Measurements from ENCODE around the gene ASMT.
"Not testable (repeated sequence)": the region's sequence is repeated elsewhere in the genome, so short reads cannot be mapped to it uniquely, and the experiment has no call there.

ASMT gene

DNA sequence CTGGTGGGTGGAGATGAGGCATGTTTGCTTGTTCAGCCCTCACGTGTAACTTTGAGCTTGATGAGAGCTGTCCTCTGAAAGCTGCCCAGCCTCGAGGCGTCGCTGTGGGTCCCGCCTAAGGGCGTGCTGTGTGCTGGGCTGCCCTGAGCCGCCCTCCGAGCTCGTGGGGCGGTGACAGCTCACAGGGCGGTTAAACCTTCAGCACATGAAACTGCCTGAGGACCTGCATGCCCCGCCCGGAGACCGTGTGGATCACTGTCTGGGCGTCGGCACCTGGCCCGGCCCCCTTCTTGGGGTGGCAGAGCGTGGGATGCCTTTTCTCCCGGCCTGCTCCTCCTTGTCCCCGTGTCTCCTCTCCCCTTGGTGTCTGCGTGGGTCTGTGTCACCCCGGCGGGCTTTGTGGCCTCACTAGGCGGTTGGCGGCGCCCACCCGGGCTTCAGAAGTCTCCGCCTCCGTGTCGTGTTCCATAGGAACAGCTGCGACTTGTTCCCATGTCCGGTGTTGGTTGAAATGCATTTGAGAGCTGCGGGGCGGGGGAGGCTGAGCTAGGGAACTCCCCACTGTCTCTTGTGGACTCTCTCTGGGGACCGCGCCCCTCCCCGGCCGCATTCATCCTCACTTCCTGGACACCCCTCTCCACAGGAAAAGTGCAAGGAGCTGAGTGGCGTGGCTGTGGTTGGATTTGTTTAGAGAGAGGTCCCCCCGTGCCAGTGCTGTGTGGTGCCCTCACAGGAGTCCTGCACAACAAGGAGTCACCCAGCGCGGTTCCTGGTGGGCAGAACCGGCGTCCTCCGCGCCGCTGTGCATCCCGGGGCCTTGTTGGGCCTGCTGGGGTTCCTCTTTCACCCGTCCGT, 16.6 kb upstream of the ASMT start:
- DNase-seq = no peak

DNA sequence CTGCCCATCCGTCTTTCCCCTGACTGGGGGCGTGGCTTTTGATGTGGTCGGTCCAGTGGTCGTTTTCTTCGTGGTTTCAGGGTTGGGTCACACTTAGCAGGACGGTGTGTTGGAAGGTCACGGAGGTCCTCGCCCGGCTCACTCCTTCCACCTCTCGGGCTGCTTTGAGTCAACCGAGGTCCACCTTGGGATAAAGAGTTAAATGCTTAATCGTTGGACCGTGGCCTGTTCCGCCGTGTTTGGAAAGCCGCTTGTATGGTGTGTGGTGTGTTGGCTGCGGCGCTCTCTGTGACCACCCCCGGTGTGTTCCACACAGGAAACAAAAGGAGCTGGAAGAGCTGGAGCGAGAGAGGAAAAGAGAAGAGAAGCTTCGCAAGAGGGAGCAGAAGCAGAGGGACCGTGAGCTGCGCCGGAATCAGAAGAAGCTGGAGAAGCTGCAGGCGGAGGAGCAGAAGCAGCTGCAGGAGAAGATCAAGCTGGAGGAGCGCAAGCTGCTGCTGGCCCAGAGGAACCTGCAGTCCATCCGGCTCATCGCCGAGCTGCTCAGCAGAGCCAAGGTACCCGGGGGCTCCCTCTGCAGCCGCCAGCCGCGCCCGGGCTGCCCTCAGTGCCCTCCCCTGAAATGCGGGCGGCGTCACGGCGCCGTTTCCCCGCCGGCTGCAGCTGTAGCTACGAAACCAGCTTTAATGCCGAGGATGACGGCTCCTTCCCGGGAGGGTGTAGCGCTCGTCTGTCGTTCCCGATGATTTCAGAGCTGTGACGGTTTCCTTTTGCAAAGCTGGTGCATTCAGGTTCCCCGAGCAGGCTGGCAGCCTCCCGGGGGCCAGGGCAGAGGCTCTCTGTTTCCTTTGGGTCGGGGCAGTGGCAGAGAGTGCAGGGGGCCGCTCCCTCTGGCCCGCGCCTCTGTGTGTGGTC, 15.7 kb upstream of the ASMT start:
- DNase-seq = no peak

DNA sequence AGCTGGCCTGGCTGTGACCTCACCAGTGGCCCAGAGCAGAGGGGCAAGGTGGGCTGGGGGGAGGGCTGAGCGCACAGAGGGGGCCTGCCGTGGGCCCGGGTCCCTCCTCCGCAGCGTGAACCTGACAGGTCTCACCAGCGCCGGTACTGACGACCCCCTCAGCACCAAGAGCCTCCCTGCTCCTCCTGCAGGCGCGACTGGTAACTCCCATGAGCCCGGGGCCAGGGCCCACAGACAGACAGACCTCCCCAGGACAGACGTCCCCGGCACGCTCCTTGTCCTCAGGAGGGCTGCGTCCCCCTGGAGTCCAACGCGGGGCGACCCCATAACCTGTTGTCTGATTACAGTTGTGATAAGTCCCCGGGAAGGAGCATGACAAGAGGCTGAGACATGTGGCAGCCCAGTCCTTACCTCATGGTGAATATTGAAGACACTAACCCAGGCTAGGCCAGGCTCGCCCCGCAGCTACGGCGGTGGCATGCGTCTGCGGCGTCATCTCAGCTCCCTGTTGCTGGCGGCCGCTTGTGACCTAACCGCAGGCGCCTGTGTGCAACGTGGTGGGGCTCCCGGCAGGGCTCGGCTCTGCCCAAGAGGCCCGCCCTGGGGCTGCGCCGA, 15.0 kb upstream of the ASMT start:
- DNase-seq = no peak

DNA sequence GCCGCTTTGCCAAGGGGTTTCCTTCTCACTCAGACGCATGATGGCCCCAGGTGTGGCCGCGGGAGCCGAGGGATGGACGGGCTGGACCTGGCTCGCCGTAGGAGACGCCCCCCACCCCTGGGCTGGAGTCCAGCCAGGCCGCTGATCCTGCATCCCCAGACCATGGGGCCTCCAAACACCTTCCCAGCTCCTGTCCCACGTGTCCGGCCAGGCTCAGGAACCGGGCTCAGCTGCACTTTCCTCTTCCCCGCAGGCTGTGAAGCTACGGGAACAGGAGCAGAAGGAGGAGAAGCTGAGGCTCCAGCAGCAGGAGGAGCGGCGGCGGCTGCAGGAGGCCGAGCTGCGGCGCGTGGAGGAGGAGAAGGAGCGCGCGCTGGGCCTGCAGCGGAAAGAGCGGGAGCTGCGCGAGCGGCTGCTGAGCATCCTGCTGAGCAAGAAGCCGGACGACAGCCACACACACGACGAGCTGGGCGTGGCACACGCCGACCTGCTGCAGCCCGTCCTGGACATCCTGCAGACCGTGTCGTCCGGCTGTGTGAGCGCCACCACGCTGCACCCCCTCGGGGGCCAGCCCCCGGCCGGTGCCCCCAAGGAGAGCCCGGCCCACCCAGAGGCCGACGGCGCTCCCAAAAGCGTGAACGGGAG, 14.3 kb upstream of the ASMT start:
- DNase-seq = no peak

DNA sequence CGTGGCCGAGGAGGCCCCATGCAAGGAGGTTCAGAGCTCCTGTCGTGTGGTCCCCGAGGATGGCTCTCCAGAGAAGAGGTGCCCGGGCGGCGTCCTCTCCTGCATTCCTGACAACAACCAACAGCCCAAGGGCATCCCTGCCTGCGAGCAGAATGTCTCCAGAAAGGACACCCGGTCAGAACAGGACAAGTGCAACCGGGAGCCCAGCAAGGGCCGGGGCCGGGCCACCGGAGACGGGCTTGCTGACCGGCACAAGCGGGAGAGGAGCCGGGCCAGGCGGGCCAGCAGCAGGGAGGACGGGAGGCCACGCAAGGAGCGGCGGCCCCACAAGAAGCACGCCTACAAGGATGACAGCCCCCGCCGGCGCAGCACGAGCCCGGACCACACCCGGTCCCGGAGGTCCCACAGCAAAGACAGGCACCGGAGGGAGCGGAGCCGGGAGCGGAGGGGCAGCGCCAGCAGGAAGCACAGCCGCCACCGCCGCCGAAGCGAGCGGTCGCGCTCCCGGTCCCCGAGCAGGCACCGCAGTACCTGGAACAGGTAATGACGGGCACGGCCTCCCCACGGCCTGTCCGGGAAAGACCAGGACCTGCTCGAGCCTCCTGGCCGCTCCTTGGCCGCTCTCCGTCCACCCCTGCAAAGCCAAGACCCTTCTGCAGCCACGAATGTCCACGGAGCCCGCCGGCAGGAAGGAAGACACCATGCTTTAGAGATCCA, 13.7 kb upstream of the ASMT start:
- DNase-seq = no peak

DNA sequence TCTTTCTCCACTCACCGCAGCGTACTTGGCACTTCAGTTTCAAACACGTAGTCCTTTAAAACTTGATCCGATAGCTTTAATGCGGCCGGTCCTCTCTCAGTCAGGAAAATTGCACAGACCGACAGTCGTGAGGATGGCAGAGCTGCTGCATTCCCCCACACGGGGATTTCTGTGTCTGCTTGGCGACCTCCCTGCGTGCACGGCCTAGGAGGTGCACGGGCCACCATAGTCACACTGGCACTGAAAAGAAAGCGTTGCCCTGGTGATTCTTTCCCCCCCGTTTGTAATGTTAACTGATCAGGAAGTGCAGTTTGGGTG, 13.1 kb upstream of the ASMT start:
- no peak for DNase-seq

DNA sequence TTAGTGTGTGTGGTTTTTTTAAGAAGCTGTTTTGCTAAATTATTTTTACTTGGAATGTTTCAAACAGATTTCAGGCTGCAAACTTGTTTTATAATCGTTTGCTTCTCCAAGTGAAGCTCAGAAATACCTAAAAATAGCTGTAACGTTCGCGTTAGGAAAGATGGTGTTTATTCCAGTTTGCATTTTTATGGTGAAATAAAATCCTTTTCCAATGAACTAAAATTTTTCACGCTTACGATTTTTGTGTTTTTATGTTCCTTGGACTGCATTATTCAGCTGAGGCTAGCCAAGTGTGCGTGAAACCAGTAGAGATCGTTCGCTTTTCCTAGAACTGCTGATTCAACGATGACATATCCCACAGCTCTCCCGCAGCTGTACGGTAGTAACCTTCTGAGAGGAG, 12.6 kb upstream of the ASMT start:
- DNase-seq = no peak

DNA sequence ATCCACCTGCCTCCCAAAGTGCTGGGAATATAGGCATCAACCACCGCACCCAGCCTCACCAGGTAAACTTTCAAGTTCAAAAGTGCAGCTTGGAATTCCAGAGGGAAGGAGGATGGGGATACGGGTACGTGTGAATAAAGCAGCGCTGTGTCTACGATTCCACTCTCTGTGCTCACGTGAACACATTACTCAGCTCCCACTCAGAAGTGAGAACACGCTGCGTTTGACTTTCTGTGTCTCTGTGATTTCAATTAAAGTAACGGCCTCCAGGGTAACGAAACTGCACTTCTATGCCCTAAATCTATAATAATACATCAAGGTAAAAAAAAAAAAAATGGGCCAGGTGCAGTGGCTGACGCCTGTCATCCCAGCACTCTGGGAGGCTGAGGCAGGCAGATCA, 8.4 kb upstream of the ASMT start:
- no peak for DNase-seq

DNA sequence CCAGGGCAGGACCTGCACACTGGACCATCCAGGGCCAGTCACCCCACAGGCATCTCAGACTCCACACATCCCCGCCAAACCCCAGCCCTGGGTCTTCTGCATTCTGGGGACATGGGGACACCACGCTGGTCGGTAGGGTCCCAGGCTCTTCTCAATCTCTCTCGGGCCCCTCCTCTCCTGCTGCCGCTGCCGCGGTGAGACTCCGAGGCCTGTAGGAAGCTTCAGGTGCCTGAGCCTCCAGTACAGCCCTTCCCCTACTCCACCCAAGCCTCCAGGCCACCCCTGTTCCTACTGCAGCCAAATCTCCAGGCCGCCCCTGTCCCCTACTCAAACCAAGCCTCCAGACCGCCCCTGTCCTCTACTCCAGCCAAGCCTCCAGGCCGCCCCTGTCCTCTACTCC, 5.5 kb upstream of the ASMT start:
- no peak for DNase-seq

DNA sequence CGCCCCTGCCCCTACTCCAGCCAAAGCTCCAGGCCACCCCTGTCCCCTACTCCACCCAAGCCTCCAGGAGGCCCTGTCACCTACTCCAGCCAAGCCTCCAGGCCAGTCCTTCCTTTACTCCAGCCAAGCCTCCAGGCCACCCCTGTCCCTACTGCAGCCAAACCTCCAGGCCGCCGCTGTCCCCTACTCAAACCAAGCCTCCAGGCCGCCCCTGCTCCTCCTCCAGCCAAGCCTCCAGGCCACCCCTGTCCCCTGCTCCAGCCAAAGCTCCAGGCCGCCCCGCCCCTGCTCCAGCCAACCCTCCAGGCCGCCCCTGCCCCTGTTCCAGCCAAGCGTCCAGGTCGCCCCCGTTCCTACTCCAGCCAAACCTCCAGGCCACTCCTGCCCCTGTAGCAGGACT, 5.1 kb upstream of the ASMT start:
- DNase-seq = no peak

DNA sequence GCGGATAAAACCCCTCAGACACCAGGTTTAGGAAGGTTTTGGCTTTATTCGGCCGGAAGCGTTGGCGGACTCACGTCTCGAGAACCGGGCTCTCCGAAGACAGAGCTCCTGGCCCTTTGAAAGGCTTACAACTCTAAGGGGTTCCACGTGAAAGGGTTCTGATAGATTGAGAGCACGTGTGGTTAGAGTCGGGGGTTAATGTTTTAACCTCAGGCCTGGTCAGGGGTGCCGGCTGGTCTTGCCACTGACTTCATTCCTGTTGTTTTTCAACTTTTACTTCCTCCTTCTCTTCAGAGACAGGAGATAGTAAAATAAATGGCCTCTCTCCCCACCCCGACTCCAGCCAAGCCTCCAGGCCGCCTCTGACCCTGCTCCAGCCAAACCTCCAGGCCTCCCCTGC, 4.7 kb upstream of the ASMT start:
- no peak for DNase-seq

DNA sequence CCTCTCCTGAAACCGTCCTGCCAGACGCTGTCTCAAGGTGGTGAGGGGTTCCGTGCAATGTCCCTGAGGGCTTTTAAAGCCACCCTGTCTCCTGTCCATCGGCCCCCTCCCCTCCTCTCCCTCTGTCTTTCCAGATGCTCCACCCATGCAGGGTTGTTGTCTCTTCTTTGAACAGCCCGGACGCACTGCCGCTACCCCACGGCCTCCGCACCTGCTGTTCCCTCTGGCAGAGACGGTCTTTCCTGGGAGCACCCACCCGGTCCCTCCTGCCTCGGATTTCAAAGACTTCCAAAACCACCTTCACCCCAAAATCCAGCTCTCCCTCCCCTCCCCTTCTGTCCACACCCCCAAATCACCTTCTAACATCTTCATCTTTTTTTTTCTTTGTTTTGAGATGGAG, 4.1 kb upstream of the ASMT start:
- DNase-seq = no peak

DNA sequence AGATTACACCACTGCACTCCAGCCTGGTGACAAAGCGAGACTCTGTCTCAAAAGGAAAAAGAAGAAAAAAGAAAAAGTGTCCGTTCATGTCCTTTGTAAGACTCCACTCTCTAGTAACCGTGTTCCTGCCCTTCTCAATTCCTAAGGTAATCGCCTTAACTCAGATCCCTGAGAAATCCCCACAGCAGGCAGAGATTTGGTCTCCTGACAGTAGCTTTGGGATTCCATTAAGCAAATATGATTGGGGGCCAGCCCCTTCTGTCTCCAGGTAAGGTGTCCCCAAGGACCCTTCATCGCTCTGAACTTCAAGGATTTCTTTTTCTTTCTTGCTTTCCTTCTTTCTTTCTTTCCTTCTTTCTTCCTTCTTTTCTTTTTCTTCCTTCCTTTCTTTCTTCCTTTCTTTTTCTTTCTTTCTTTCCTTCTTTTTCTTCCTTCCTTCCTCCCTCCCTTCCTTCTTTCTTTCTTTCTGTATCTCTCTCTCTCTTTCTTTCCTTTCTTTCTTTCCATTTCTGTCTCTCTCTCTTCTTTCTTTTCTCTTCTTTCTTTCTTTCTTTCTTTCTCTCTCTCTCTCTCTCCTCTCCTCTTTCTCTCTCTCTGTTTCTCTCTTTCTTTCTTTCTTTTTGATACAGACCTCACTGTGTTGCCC, 2.1 kb upstream of the ASMT start:
- no peak for DNase-seq

DNA sequence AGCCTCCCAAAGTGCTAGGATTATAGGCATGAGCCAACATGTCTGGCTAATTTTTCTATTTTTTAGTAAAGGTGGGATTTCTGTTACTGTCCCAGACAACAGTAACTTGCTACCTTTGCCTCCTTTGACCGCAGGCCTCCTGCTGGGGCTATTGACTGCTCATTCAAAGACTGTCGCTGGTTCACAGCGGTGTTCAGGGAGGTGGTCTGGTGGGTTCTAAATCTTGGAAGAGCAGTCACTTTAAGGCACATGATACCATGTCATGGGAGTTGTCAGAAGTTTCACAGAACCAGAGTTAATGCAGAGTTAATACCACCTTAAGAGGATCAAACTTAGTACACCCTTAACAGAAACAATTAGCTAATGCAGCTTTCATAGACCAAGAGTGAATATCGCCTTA, 3.8 kb downstream of the ASMT start:
- no peak for DNase-seq

DNA sequence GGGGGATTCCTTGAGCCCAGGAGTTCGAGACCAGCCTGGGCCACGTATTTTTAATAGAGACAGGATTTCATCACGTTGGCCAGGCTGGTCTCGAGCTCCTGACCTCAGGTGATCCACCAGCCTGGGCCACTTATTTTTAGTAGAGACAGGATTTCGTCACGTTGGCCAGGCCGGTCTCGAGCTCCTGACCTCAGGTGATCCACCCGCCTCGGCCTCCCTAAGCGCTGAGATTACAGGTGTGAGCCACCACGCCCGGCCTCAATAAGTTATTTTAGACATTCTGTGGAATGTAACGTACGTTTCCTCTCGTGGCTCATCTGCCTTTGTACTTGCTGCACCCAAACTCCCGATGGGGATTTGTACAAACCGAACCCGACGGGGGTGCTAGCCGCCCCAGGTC, 8.8 kb downstream of the ASMT start:
- no peak for DNase-seq

DNA sequence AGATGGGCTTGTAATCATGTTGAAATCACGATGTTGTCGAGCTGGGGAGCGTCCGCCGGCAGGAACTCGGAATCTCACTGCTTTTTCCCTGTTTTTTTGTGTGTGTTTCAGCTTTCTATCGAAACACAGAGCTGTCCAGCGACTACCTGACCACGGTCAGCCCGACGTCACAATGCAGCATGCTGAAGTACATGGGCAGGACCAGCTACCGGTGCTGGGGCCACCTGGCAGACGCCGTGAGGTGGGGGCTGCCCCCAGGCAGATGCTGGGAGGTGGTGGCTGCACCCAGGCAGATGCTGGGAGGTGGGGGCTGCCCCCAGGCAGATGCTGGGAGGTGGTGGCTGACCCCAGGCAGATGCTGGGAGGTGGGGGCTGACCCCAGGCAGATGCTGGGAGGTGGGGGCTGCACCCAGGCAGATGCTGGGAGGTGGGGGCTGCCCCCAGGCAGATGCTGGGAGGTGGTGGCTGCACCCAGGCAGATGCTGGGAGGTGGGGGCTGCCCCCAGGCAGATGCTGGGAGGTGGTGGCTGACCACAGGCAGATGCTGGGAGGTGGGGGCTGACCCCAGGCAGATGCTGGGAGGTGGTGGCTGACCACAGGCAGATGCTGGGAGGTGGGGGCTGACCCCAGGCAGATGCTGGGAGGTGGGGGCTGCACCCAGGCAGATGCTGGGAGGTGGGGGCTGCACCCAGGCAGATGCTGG, 9.4 kb downstream of the ASMT start:
- DNase-seq = not testable (repeated sequence)

DNA sequence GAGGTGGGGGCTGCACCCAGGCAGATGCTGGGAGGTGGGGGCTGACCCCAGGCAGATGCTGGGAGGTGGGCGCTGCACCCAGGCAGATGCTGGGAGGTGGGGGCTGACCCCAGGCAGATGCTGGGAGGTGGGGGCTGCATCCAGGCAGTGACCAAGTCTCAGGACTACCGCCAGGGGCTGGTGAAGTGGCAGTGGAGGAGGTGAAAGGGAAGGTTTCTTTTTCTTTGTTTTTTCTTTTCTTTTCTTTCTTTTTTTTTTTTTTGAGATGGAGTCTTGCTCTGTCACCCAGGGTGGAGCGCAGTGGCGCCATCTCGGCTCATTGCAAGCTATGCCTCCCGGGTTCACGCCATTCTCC, 10.0 kb downstream of the ASMT start:
- DNase-seq = not testable (repeated sequence)

DNA sequence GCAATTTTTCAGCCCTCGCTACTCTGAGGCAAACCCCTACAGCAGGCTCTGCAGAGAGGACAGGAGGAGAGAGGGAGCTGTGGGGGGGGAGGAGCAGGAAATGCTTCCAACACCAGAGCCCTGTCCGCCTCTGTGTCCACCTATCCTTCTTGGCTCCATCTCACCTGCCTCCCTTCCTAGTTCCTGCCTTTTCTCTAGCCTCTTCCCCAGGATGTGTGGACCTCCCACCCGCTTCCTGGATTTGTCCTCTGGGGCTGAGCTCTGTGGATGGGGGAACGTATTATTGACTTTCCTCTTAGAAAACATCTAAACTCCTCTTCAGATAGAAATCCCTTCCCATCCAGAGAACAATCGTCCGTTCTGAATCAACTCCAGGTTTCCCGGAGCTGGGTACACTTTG, 14.4 kb downstream of the ASMT start:
- DNase-seq = no peak

DNA sequence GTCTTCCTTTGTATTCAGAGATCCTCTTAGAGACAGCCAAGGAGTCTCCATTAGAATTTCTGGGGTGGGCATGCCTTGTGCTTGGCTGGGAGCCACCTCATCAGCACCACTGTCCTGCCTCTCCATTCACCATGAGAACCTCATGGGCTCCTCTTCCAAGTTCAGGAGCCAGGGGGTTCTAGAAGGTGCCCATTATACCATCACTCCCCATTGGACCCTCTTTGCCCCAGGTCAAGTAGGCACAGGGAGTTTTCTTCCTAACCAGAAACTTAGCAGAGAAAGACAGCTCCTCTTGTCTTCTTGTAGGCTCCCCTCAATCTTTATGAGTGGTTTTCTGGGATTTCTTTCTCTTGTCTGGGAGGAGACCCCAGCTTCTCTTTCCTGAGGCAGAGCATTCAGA, 31.1 kb downstream of the ASMT start:
- DNase-seq = no peak

DNA sequence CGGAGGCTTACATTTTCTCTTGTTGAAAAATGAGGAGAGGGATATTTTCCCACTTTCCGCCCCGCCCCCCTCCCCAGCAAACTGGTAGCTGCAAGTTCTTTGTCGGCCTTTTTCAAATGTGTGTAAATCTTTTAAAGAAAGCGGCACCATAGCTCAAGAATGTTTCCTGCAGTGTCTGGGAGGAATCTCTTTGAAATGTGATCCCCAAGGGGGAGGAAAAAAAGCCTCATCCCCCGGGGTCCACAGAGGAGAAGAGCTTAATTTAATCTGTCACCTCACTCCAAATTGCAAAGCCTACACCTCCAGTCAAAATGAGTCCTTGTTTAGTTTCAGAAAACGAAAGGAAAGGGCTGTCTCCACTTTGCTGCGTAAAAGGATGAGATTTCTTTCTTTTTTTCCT, 34.8 kb downstream of the ASMT start:
- DNase-seq = no peak

DNA sequence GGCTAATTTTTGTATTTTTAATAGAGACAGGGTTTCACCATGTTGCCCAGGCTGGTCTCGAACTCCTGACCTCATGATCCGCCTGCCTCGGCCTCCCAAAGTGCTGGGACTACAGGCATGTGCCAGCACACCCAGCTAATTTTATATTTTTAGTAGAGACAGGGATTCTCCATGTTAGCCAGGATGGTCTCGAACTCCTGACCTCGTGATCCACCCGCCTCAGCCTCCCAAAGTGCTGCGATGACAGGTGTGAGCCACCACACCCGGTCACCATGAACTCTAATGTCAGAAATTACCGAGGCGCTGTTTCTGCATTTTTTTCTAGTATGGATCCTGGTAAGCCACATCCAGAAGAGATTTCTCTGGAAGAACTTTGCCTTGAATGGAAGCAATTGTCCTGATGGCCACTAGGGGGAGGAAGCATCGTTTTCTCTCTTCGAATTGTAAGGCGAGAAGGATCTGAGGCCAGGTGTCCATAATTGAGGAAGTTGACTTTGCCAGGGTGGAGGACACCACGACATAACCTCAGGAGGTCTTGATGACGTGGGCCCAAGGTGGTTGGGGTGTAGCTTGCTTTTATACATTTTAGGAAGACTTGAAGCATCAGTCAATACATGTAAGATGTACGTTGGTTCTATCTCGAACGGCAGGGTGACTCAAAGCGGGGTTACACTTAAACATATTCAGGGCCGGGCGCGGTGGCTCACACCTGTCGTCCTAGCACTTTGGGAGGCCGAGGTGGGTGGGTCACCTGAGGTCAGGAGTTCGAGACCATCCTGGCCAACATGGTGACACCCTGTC, 37.4 kb downstream of the ASMT start:
- peak; percentile 10 to 45 for DNase-seq
